ENCODE results near the gene FMN2. TPM values are rescaled to one million over a fixed set of nuclear protein-coding genes. Genes with fewer than 3 reads are reported as not detected.
"Not testable (repeated sequence)": the region's sequence is repeated elsewhere in the genome, so short reads cannot be mapped to it uniquely, and the experiment has no call there.

The FMN2 gene
- total RNA-seq, 1 experiment from 2014 or later, result not detected

- H2AFZ ChIP-seq, result no peak overlapping the region
- no peaks in the 10 kb centered on the region for H3K4me1 ChIP-seq (replicated peaks; ENCODE audit: insufficient read depth)
- no peaks in the 10 kb centered on the region for H3K9me3 ChIP-seq (ENCODE audit: insufficient read depth, low read depth)
- H3K36me3 ChIP-seq (ENCODE audit: low read depth), result no peaks in the 10 kb centered on the region
- no peak for DNase-seq
- no peaks in the 10 kb centered on the region for H4K20me1 ChIP-seq (ENCODE audit: insufficient read depth)
- intact Hi-C loops (cut with micrococcal nuclease; ENCODE audit: unreplicated experiment), result no loop called here
- no peaks in the 10 kb centered on the region for H3K79me2 ChIP-seq (ENCODE audit: low read depth)
- CTCF ChIA-PET, result no interaction called here
- H3F3A ChIP-seq (ENCODE audit: insufficient read depth, low read depth), result no peaks in the 10 kb centered on the region
- no peak overlapping the region for H3K4me3 ChIP-seq
- no peak overlapping the region for H3K27ac ChIP-seq
- H3K4me2 ChIP-seq, result no peak overlapping the region
- no peak for TF ChIP-seq EZH2 (IDR thresholded peaks at IDR 0.05; ENCODE audit: low read depth)
- TF ChIP-seq CTCF (conservative IDR thresholded peaks at IDR 0.05), result no peak
- POLR2A ChIA-PET (ENCODE audit: unreplicated experiment), result interaction anchor here (0.6 kb wide), 1 partner anchor 10 kb away, joined by 4 read pairs; no protein-coding TSS in a partner anchor
- H3K27me3 ChIP-seq (ENCODE audit: insufficient read depth, low read depth), result no peaks in the 10 kb centered on the region
- BruUV-seq (replicated peaks), result no TSS peak
- H3K9me2 ChIP-seq (ENCODE audit: insufficient read depth), result no peaks in the 10 kb centered on the region
Measured at GRCh38 chr1:240271081-240271480, 179.4 kb downstream of the FMN2 start.

- no peak overlapping the region for H3K27ac ChIP-seq
- H3K9me3 ChIP-seq (ENCODE audit: insufficient read depth, low read depth), result no peaks in the 10 kb centered on the region
- no peak overlapping the region for H2AFZ ChIP-seq
- no peak overlapping the region for H3K4me3 ChIP-seq
- H4K20me1 ChIP-seq (ENCODE audit: insufficient read depth), result no peaks in the 10 kb centered on the region
- ChIA-PET CTCF (no interaction called here), POLR2A (ENCODE audit: unreplicated experiment) (no interaction called here)
- H3K36me3 ChIP-seq (ENCODE audit: low read depth), result no peaks in the 10 kb centered on the region
- no peaks in the 10 kb centered on the region for H3K79me2 ChIP-seq (ENCODE audit: low read depth)
- no peaks in the 10 kb centered on the region for H3K4me1 ChIP-seq (replicated peaks; ENCODE audit: insufficient read depth)
- intact Hi-C loops (cut with micrococcal nuclease; ENCODE audit: unreplicated experiment), result no loop called here
- no peak for TF ChIP-seq EZH2 (IDR thresholded peaks at IDR 0.05; ENCODE audit: low read depth)
- TF ChIP-seq CTCF (conservative IDR thresholded peaks at IDR 0.05), result no peak
- H3K9me2 ChIP-seq (ENCODE audit: insufficient read depth), result no peaks in the 10 kb centered on the region
- BruUV-seq (replicated peaks), result no TSS peak
- no peak overlapping the region for H3K4me2 ChIP-seq
- H3F3A ChIP-seq (ENCODE audit: insufficient read depth, low read depth), result no peaks in the 10 kb centered on the region
- no peak for DNase-seq
- no peaks in the 10 kb centered on the region for H3K27me3 ChIP-seq (ENCODE audit: insufficient read depth, low read depth)
Measured at GRCh38 chr1:240274569-240274968, 182.9 kb downstream of the FMN2 start.

GRCh38 chr1:240275219-240275618 is 183.5 kb downstream of the FMN2 start:
- DNase-seq; CTCF ChIA-PET; BruUV-seq (replicated peaks): not testable (repeated sequence)

GRCh38 chr1:240278082-240278481 is 186.4 kb downstream of the FMN2 start:
- Histone ChIP-seq H3K4me1 (replicated peaks; ENCODE audit: insufficient read depth) (no peaks in the 10 kb centered on the region), H3K36me3 (ENCODE audit: low read depth) (no peaks in the 10 kb centered on the region), H3K79me2 (ENCODE audit: low read depth) (no peaks in the 10 kb centered on the region), H3K27me3 (ENCODE audit: insufficient read depth, low read depth) (no peaks in the 10 kb centered on the region), H4K20me1 (ENCODE audit: insufficient read depth) (no peaks in the 10 kb centered on the region), H3F3A (ENCODE audit: insufficient read depth, low read depth) (no peaks in the 10 kb centered on the region), H3K4me2 (no peak overlapping the region), H3K27ac (no peak overlapping the region), H2AFZ (no peak overlapping the region), H3K4me3 (no peak overlapping the region), H3K9me3 (ENCODE audit: insufficient read depth, low read depth) (no peaks in the 10 kb centered on the region), H3K9me2 (ENCODE audit: insufficient read depth) (no peaks in the 10 kb centered on the region)
- ChIA-PET POLR2A (ENCODE audit: unreplicated experiment) (no interaction called here), CTCF (no interaction called here)
- TF ChIP-seq EZH2 (IDR thresholded peaks at IDR 0.05; ENCODE audit: low read depth) (no peak), CTCF (conservative IDR thresholded peaks at IDR 0.05) (no peak)
- DNase-seq, result no peak
- intact Hi-C loops (cut with micrococcal nuclease; ENCODE audit: unreplicated experiment), result no loop called here
- no TSS peak for BruUV-seq (replicated peaks)

More at GRCh38 chr1:240275219-240275618, 183.5 kb downstream of the FMN2 start:
- H3K36me3 ChIP-seq (ENCODE audit: low read depth); H3K4me2 ChIP-seq; H4K20me1 ChIP-seq (ENCODE audit: insufficient read depth); H3K27me3 ChIP-seq (ENCODE audit: insufficient read depth, low read depth); H3K9me3 ChIP-seq (ENCODE audit: insufficient read depth, low read depth); H3F3A ChIP-seq (ENCODE audit: insufficient read depth, low read depth); POLR2A ChIA-PET (ENCODE audit: unreplicated experiment); H3K9me2 ChIP-seq (ENCODE audit: insufficient read depth); intact Hi-C loops (cut with micrococcal nuclease; ENCODE audit: unreplicated experiment); H3K27ac ChIP-seq; H2AFZ ChIP-seq; H3K79me2 ChIP-seq (ENCODE audit: low read depth); H3K4me1 ChIP-seq (replicated peaks; ENCODE audit: insufficient read depth); H3K4me3 ChIP-seq: not testable (repeated sequence)
